GM23338 (cell line): ENCODE measurements around the gene FAM78B.

ENCODE experiments used
- EZH2 ChIP-seq: fragments of 200-600 bp; sonication (generic); IDR thresholded peaks from one replicate; pipeline ENCODE4 v1.8.0; 2017; ENCODE audit warnings: antibody characterized with exemption, mild to moderate bottlenecking, low read depth; ENCODE audit not compliant: unreplicated experiment
- JUNB ChIP-seq: IDR thresholded peaks from one replicate; pipeline ENCODE4 v1.6.1; 2016; ENCODE audit warnings: antibody characterized with exemption; ENCODE audit not compliant: unreplicated experiment
- NANOG ChIP-seq: IDR thresholded peaks from 2 replicates; pipeline ENCODE4 v1.6.1; 2016; ENCODE audit warnings: antibody characterized with exemption, borderline replicate concordance
- POLR2AphosphoS5 ChIP-seq: IDR thresholded peaks from 2 replicates; pipeline ENCODE4 v1.6.1; 2016; ENCODE audit warnings: antibody characterized with exemption, low read depth
- ZNF331 ChIP-seq: fragments of 250-450 bp; sonication (Bioruptor Pico); IDR thresholded peaks from 2 replicates; pipeline ENCODE4 v1.5.0; 2020; ENCODE audit warnings: low read depth, mild to moderate bottlenecking, moderate library complexity
- TF ChIP-seq, protein P1 (sequence below), 2 experiments: fragments of 200-600 bp in 1 of 2; sonication (generic) in 1 of 2; conservative IDR thresholded peaks; 2 replicates each; pipeline versions ENCODE4 v1.5.1 to v1.6.1; 2016 to 2017; ENCODE audit warnings: antibody characterized with exemption in 2 of 2, low read depth in 2 of 2, mild to moderate bottlenecking in 2 of 2, moderate library complexity in 1 of 2

DNA sequence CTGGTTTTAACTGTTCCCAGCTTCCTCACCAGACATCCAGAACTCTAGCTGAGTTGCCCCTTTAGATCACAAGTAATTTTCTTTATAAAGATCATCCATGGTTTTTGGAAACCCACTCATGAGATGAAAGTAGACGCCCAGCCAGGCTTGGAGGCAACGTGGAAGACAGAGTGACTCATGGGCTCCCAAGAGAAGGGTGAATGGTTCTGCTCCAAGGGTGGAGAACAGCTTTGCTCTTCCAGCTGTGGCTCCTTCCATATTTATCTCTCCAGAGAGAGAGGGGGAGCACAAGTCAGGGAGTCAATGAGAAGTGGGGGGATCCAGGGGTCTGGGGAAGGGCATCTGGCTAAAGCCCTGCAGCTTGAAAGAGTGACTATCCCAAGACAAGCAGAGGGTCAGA, 13.8 kb downstream of the FAM78B start:
- TF ChIP-seq, protein P1, sequence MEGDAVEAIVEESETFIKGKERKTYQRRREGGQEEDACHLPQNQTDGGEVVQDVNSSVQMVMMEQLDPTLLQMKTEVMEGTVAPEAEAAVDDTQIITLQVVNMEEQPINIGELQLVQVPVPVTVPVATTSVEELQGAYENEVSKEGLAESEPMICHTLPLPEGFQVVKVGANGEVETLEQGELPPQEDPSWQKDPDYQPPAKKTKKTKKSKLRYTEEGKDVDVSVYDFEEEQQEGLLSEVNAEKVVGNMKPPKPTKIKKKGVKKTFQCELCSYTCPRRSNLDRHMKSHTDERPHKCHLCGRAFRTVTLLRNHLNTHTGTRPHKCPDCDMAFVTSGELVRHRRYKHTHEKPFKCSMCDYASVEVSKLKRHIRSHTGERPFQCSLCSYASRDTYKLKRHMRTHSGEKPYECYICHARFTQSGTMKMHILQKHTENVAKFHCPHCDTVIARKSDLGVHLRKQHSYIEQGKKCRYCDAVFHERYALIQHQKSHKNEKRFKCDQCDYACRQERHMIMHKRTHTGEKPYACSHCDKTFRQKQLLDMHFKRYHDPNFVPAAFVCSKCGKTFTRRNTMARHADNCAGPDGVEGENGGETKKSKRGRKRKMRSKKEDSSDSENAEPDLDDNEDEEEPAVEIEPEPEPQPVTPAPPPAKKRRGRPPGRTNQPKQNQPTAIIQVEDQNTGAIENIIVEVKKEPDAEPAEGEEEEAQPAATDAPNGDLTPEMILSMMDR (conservative IDR thresholded peaks at IDR 0.05; ENCODE audit: low read depth in 2 of 2): no peak
- TF ChIP-seq ZNF331 (CRISPR knock-in tag) (no peak), EZH2 (no peak), POLR2AphosphoS5 (no peak), NANOG (no peak), JUNB (no peak)
